Subcutaneous adipose tissue (tissue), 4 donors: ENCODE data around the gene CCDC136. TPM values are rescaled to one million over a fixed set of nuclear protein-coding genes. Genes with fewer than 3 reads are reported as not detected.

Experiments
- total RNA-seq, 4 donors: library from RNA; depleted of rRNA; stranded (reverse); fragments of >200 nt; gene quantifications; one replicate each; pipeline ENCODE4 v1.1.0, GENCODE V29; 2016
- TF ChIP-seq, protein P1 (sequence below): fragments of 450-650 bp; IDR thresholded peaks from one replicate; pipeline ENCODE4 v1.5.1; 2016; ENCODE audit warnings: low read depth, mild to moderate bottlenecking, control low read depth, antibody characterized with exemption, moderate library complexity

CCDC136 gene
- total RNA-seq, 4 donors from 2014 or later: 2.6 to 6.6 (median 3.1) TPM

DNA sequence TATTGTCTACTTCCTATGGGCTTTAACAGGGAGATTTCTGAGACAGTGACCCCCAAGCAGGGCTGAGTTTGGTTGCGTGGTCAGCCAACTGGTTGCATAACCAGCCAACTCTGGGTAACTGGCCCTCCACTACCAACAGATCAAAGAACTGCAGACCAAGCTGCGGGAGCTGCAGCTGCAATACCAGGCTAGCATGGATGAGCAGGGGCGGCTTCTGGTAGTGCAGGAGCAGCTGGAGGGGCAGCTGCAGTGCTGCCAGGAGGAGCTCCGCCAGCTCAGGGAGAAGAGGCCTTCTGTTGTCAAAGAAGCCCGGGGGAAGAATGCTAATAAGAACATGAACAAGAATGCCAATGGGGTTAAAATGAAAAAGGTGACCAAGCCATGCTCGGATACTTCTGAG lies 22.7 kb downstream of the CCDC136 start:
- TF ChIP-seq, protein P1, sequence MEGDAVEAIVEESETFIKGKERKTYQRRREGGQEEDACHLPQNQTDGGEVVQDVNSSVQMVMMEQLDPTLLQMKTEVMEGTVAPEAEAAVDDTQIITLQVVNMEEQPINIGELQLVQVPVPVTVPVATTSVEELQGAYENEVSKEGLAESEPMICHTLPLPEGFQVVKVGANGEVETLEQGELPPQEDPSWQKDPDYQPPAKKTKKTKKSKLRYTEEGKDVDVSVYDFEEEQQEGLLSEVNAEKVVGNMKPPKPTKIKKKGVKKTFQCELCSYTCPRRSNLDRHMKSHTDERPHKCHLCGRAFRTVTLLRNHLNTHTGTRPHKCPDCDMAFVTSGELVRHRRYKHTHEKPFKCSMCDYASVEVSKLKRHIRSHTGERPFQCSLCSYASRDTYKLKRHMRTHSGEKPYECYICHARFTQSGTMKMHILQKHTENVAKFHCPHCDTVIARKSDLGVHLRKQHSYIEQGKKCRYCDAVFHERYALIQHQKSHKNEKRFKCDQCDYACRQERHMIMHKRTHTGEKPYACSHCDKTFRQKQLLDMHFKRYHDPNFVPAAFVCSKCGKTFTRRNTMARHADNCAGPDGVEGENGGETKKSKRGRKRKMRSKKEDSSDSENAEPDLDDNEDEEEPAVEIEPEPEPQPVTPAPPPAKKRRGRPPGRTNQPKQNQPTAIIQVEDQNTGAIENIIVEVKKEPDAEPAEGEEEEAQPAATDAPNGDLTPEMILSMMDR: no peak

GRCh38 chr7:128815289-128815942 lies 23.6 kb downstream of the CCDC136 start:
- TF ChIP-seq, protein P1: no peak

DNA sequence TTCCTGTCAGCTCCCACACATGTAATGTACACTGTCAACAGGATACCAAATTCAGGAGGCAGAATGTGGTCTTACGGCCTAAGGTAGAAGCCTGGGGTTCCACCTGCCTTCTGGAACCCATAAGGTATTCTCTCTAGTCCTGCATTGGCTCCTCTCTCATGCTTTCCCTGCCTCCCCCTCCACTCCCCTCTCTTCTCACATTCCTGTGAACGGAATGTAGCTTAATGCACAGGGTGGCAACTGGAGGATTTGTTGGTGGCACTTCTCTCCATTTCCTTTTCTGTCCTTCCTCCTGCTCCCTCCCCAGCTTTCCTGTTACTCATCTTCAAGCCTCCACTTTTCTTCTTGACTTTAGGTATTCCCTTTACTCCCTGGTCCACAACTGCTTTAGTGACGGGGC lies 26.9 kb downstream of the CCDC136 start:
- TF ChIP-seq, protein P1: no peak

DNA sequence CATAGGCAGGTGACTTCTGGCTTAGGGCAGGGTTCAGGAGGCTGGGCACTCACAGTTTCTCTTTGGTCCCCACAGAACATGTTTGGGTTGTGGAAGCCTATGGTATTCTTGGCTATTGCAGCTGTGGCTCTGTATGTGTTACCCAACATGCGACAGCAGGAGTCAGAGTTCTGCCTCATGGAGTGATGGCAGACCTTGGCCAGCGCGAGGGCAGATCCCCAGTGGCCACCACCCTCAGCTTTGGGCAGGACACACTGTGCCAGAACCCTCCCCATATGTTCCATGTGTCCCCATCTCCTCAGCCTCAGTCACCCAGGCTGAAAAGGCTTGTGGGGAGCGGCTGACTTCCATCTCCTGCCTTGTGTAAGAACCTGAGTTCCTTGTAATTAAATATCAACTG lies 30.0 kb downstream of the CCDC136 start:
- TF ChIP-seq, protein P1: no peak

DNA sequence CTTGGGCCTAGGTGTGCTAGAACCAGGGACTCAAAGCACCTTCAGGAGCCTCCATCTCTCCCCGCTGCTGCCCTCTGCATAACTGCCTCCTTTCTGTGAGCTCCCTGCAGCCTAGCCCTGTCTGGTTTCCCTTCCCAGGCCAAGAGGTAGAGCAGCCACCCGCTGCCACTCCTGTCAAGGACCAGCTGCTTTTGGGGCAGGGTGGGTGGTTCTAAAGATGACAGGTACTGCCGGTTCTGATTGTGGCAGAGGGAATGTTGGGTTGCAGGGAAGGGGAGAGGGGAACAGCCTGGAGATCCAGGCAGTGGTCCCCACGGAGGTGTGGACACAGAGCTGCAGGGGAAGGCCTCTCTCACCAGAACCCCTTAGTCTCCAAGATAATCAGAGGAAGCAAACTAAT lies 34.7 kb downstream of the CCDC136 start:
- TF ChIP-seq, protein P1: no peak

- TF ChIP-seq, protein P1: no peak
Measured at GRCh38 chr7:128826916-128827247, 35.1 kb downstream of the CCDC136 start.

GRCh38 chr7:128827248-128827958 lies 35.6 kb downstream of the CCDC136 start:
- TF ChIP-seq, protein P1: no peak
